Measurements from ENCODE around the gene SIX3. TPM values are rescaled to one million over a fixed set of nuclear protein-coding genes. Genes with fewer than 3 reads are reported as not detected.

Gene SIX3
- polyA plus RNA-seq, 1 experiment = not detected

DNA sequence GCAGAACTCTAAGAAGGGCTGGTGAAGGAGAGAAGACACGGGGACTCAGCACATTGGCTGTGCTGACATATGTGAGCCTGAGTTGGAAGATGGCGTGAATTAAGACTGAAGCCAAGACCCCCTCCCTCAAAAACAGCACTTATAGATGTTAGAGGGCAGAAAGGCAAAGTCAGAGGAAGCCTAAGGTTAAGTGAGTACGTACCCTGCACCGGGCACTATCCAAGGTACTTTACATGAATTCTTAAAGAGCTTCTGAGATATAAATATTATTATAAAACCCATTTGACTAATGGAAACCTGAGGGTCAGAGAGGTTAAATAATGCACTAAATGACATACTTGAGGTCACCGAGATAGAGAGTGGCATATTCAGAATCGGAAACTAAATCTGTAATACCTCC lies 25.6 kb downstream of the SIX3 start:
- no peaks in the 10 kb centered on the region for H3K36me3 ChIP-seq (ENCODE audit: control insufficient read depth, insufficient read depth, low read length)
- CTCF ChIA-PET = interaction anchor here (1.9 kb wide), 1 partner anchor 11 kb away, joined by 9 read pairs; no protein-coding TSS in a partner anchor
- TF ChIP-seq, protein P1, sequence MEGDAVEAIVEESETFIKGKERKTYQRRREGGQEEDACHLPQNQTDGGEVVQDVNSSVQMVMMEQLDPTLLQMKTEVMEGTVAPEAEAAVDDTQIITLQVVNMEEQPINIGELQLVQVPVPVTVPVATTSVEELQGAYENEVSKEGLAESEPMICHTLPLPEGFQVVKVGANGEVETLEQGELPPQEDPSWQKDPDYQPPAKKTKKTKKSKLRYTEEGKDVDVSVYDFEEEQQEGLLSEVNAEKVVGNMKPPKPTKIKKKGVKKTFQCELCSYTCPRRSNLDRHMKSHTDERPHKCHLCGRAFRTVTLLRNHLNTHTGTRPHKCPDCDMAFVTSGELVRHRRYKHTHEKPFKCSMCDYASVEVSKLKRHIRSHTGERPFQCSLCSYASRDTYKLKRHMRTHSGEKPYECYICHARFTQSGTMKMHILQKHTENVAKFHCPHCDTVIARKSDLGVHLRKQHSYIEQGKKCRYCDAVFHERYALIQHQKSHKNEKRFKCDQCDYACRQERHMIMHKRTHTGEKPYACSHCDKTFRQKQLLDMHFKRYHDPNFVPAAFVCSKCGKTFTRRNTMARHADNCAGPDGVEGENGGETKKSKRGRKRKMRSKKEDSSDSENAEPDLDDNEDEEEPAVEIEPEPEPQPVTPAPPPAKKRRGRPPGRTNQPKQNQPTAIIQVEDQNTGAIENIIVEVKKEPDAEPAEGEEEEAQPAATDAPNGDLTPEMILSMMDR (IDR thresholded peaks at IDR 0.05; ENCODE audit: insufficient read depth, low read depth, low read length) = no peak
- peaks cover 4% of the 10 kb centered on the region; the same call in 1 of the 2 replicates for H3K27me3 ChIP-seq (ENCODE audit: control insufficient read depth, insufficient read depth, low read length)
- H3K4me3 ChIP-seq (ENCODE audit: low read depth, low read length) = no peak overlapping the region
- no peak for DNase-seq (ENCODE audit: low read depth)
- POLR2A ChIA-PET = no interaction called here

DNA sequence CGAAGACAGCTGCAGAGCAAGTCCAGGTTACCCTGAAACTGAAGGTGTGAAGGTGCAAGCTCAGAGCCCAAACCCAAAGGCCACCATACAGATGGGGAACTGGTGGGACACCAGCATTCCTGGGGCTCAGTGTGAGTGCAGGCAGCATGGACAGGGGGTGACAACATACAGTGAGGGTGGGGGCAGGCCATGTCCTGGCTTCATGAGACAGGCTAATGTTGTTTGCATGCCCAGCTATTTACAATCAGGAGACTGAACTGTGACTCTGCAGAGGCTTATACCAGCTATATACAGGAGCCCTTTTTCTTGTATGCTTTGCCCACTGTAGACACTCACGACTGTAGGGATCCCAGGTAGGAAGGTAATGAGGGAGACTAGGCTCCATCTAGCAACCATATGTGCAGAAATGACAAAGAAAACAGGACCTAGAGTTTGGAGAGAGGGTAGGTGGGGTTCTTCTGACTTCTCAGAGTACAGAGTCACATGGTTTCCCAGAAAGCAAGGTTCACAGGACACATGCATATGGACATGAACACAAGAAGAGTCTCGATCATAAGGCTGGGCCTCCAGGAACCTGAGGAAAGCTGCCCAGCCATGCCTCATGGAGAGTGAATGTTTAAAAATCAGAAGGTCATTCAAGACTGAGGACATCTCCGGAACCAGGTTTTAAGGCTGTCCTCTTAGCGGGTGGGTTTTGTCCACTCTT lies 26.4 kb downstream of the SIX3 start:
- no peak for DNase-seq (ENCODE audit: low read depth)
- CTCF ChIA-PET = interaction anchor here (1.9 kb wide), 1 partner anchor 12 kb away, joined by 9 read pairs; no protein-coding TSS in a partner anchor
- Histone ChIP-seq H3K4me3 (ENCODE audit: low read depth, low read length) (no peak overlapping the region), H3K36me3 (ENCODE audit: control insufficient read depth, insufficient read depth, low read length) (no peaks in the 10 kb centered on the region), H3K27me3 (ENCODE audit: control insufficient read depth, insufficient read depth, low read length) (peaks cover 6% of the 10 kb centered on the region)
- TF ChIP-seq, protein P1 (IDR thresholded peaks at IDR 0.05; ENCODE audit: insufficient read depth, low read depth, low read length) = no peak
- POLR2A ChIA-PET = no interaction called here

DNA sequence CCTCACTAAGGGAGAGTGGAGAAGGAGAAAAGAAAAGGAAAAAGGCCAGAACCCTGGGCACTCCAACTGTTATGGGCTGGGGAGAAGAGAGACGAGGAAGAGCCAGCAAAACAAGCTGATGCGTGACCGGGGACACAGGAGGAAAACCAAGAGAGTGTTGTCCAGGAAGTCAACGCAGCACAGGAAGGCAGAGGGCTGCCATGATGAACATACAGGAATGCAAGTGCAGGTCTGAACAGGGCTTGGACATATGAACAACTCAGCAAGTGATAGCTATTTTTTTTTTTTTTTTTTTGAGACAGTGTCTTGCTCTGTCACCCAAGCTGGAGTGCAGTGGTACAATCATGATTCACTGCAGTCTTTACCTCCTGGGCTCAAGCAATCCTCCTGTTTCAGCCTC lies 28.4 kb downstream of the SIX3 start:
- H3K4me3 ChIP-seq (ENCODE audit: low read depth, low read length) = no peak overlapping the region
- POLR2A ChIA-PET = interaction anchor here (0.5 to 0.6 kb wide), 2 partner anchors 10 to 11 kb away, joined by 3 read pairs; no protein-coding TSS in a partner anchor
- CTCF ChIA-PET = interaction anchor here (1.2 to 6.7 kb wide), 4 partner anchors 11 to 525 kb away, joined by 3 to 44 read pairs (median 22); no protein-coding TSS in a partner anchor
- TF ChIP-seq, protein P1 (IDR thresholded peaks at IDR 0.05; ENCODE audit: insufficient read depth, low read depth, low read length) = no peak
- no peak for DNase-seq (ENCODE audit: low read depth)
- H3K27me3 ChIP-seq (ENCODE audit: control insufficient read depth, insufficient read depth, low read length) = peaks cover 3% of the 10 kb centered on the region
- H3K36me3 ChIP-seq (ENCODE audit: control insufficient read depth, insufficient read depth, low read length) = no peaks in the 10 kb centered on the region

DNA sequence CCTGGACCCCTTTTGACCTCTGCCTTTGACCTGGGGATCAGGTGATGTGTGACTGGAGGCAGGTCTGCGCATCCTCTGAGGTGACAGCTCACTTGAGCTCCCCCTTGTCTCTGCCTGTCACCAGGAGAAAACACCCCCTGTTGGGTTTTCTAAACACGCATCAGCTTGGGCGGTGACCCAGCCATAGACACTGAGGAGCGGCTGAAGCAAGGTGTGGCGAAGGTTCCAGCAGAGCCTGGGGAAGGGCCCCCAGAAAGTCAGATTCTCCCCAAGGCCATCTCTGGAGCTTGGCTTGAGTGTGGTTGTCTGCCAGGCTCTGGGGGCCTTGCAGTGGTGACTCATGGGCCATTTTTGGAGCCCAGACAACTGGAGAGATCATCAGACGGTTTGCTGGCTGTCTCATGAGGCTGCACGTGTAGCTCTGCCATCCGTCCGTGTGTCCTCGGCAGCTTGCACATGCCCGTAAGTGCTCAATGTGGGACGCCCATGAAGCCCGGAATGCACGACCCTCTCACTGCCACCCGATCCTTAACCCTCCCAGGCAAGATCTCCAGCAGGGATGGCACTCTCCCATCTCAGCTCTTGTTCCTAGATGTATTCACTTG lies 29.4 kb downstream of the SIX3 start:
- POLR2A ChIA-PET = no interaction called here
- TF ChIP-seq, protein P1 (IDR thresholded peaks at IDR 0.05; ENCODE audit: insufficient read depth, low read depth, low read length) = no peak
- H3K4me3 ChIP-seq (ENCODE audit: low read depth, low read length) = no peak overlapping the region

More for the DNA sequence above, 29.4 kb downstream of the SIX3 start:
- CTCF ChIA-PET = interaction anchor here (0.9 to 6.7 kb wide), 5 partner anchors 10 to 524 kb away, joined by 3 to 44 read pairs (median 13); no protein-coding TSS in a partner anchor
- H3K36me3 ChIP-seq (ENCODE audit: control insufficient read depth, insufficient read depth, low read length) = no peaks in the 10 kb centered on the region
- H3K27me3 ChIP-seq (ENCODE audit: control insufficient read depth, insufficient read depth, low read length) = peaks cover 2% of the 10 kb centered on the region
- no peak for DNase-seq (ENCODE audit: low read depth)

Measured in BJ (cell line).